ENCODE measurements around the gene TCTN1. TPM values are rescaled to one million over a fixed set of nuclear protein-coding genes. Genes with fewer than 3 reads are reported as not detected.

The TCTN1 gene
- total and polyA plus RNA-seq, 2 of the 4 experiments (the other 2 are of a cell fraction), result 11.7 to 18.8 TPM

DNA sequence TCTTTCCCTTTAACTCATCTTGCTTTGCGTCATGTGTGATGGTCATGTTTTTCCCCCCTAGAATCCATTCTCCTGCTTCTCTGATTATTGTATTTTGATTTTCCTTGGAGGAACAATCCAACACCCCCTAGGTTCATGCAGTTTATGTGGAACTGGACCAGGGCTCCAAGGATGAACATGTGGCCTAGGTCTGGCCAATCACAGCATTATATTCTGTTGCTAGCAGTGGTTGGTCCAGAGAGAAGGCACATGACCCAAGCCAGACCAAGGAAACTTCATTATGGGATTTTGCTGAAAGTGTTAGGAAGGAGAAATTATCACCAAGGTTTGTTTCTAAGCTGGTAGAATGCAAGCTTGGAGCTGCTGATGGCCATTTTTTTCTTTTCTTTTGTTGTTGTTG, 23.9 kb upstream of the TCTN1 start:
- no peaks in the 10 kb centered on the region for H3K79me1 ChIP-seq (ENCODE audit: low read depth in 1 of 2, low read length in 2 of 2)
- no peak overlapping the region for H3K4me3 ChIP-seq (ENCODE audit: insufficient read depth, low read depth, low read length)
- no CpG with 5 or more reads among the region's 1 CpG for WGBS, 2 experiments (ENCODE audit: extremely low coverage in 2 of 2, insufficient read length in 1 of 2)
- H2BK20ac ChIP-seq (ENCODE audit: low read depth, low read length), result no peak overlapping the region
- no peaks in the 10 kb centered on the region for H4K20me1 ChIP-seq (ENCODE audit: insufficient read depth, low read length)
- no peak overlapping the region for H3K14ac ChIP-seq (replicated peaks; ENCODE audit: low read depth, low read length)
- intact Hi-C loops (cut with micrococcal nuclease) (no loop called here), dilution Hi-C loops (cut with HindIII; ENCODE audit: low sequenced_read_pairs, unreplicated experiment) (no loop called here), in situ Hi-C loops (cut with MboI; ENCODE audit: low sequenced_read_pairs) (no loop called here)
- no peaks in the 10 kb centered on the region for H3K36me3 ChIP-seq (ENCODE audit: control insufficient read depth, insufficient read depth, low read length)
- H4K5ac ChIP-seq (ENCODE audit: low read depth, low read length), result no peak overlapping the region
- no TSS peak for BruUV-seq (replicated peaks)
- H3K18ac ChIP-seq (ENCODE audit: low read depth, low read length), result no peak overlapping the region
- no peak overlapping the region for H2AFZ ChIP-seq (replicated peaks; ENCODE audit: low read length, poor library complexity)
- ChIA-PET CTCF (no interaction called here), POLR2A (ENCODE audit: unreplicated experiment) (no interaction called here)
- H2BK5ac ChIP-seq (ENCODE audit: low read depth, low read length, poor library complexity, severe bottlenecking), result no peak overlapping the region
- no peaks in the 10 kb centered on the region for H3K9me1 ChIP-seq (ENCODE audit: insufficient read depth, low read length)
- H3K4me2 ChIP-seq (ENCODE audit: low read depth, low read length), result no peak overlapping the region
- H3K23ac ChIP-seq (ENCODE audit: low read depth, low read length), result no peak overlapping the region
- H3K56ac ChIP-seq (ENCODE audit: extremely low read depth, insufficient read depth, low read length), result no peak overlapping the region
- no peak overlapping the region for H3K27ac ChIP-seq (ENCODE audit: insufficient read depth, low read length)
- no peak overlapping the region for H2AK5ac ChIP-seq (ENCODE audit: low read depth, low read length)
- DNase-seq, result no peak
- TF ChIP-seq, protein P1, sequence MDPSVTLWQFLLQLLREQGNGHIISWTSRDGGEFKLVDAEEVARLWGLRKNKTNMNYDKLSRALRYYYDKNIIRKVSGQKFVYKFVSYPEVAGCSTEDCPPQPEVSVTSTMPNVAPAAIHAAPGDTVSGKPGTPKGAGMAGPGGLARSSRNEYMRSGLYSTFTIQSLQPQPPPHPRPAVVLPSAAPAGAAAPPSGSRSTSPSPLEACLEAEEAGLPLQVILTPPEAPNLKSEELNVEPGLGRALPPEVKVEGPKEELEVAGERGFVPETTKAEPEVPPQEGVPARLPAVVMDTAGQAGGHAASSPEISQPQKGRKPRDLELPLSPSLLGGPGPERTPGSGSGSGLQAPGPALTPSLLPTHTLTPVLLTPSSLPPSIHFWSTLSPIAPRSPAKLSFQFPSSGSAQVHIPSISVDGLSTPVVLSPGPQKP (IDR thresholded peaks at IDR 0.05; ENCODE audit: borderline replicate concordance, low read depth, low read length), result no peak
- TF ChIP-seq MAZ (IDR thresholded peaks at IDR 0.05; ENCODE audit: borderline replicate concordance, low read depth, low read length) (no peak), SMC3 (IDR thresholded peaks at IDR 0.05; ENCODE audit: low read depth, low read length) (no peak), POLR2A (IDR thresholded peaks at IDR 0.05; ENCODE audit: low read depth, low read length) (no peak), RFX5 (IDR thresholded peaks at IDR 0.05; ENCODE audit: low read depth, low read length) (no peak)
- TF ChIP-seq, protein P2, sequence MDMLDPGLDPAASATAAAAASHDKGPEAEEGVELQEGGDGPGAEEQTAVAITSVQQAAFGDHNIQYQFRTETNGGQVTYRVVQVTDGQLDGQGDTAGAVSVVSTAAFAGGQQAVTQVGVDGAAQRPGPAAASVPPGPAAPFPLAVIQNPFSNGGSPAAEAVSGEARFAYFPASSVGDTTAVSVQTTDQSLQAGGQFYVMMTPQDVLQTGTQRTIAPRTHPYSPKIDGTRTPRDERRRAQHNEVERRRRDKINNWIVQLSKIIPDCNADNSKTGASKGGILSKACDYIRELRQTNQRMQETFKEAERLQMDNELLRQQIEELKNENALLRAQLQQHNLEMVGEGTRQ (IDR thresholded peaks at IDR 0.05; ENCODE audit: low read depth, low read length), result no peak; the same call in 1 of the 2 replicates
- no peak overlapping the region for H2BK120ac ChIP-seq (ENCODE audit: low read depth, low read length)
- H4K8ac ChIP-seq (ENCODE audit: low read depth in 2 of 2, low read length in 2 of 2), result no peak overlapping the region
- no peak overlapping the region for H2BK15ac ChIP-seq (ENCODE audit: low read depth, low read length)
- no peak overlapping the region for H3K9ac ChIP-seq (ENCODE audit: low read depth, low read length)
- no peak overlapping the region for H2AK9ac ChIP-seq (replicated peaks; ENCODE audit: low read depth, low read length, poor library complexity)
- no peak overlapping the region for H3K4ac ChIP-seq (ENCODE audit: low read depth, low read length)
- no peaks in the 10 kb centered on the region for H3K27me3 ChIP-seq (ENCODE audit: control insufficient read depth, insufficient read depth, low read length)
- no peak for ATAC-seq (ENCODE audit: low read depth)
- no peaks in the 10 kb centered on the region for H3K9me3 ChIP-seq (ENCODE audit: control insufficient read depth, insufficient read depth, low read length)
- H4K91ac ChIP-seq (ENCODE audit: insufficient read depth, low read depth, low read length), result no peak overlapping the region
- peaks cover 10% of the 10 kb centered on the region for H3K4me1 ChIP-seq (ENCODE audit: control insufficient read depth, insufficient read depth, low read length)

Data from IMR-90 (cell line).